C4-2B (cell line): ENCODE data around the gene KRT76.

Experiments
- CTCF ChIP-seq: fragments of 450-650 bp; conservative IDR thresholded peaks from 2 replicates; pipeline ENCODE4 v1.5.1; 2017; ENCODE audit warnings: mild to moderate bottlenecking
- ZFX ChIP-seq: fragments of 450-650 bp; IDR thresholded peaks from 2 replicates; pipeline ENCODE4 v1.6.1; 2017

DNA sequence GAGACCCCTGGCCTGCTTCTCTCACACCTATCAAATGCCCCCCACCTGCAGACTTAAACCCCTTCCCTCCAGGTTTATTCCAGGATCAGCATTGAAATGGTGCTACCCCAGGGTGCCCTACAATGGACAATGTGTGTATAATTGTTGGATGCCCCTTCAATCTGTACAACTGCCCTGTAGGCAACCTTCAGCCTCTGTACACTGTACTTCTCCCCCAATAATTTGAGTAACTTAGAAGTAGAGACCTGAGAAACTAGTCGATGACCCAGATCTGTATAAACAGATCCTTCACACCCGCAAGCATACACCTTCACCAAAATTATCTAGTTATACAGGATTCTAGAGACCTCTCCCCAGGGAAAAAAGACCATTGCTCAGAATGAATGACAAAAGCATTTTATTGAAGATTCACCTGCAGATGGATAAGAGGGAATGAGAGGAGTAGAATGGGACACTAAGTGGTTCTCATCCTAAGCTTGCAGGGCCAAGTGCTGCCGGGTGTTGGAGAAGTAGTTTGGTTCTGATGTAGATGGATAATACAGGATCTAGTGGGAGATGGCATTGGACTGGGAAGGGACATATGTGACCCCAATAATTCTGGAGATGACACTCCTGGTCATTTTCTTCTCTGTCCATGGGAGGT, 29.1 kb upstream of the KRT76 start:
- TF ChIP-seq CTCF (no peak), ZFX (no peak)
